Neutrophil (primary cell): ENCODE results near the gene ZMYM4.
A peak's percentile ranks its signal among the peaks of the same experiment; 100 is the strongest.
"Not testable (repeated sequence)": the region's sequence is repeated elsewhere in the genome, so short reads cannot be mapped to it uniquely, and the experiment has no call there.

Source experiments
- H3K27ac ChIP-seq: fragments of 200-600 bp; sonication (generic); 2 replicates; pipeline ENCODE4 v1.5.1; 2016; ENCODE audit warnings: mild to moderate bottlenecking, moderate library complexity
- H3K27me3 ChIP-seq: fragments of 200-600 bp; sonication (generic); 2 replicates; pipeline ENCODE4 v1.6.0; 2016; ENCODE audit warnings: mild to moderate bottlenecking
- H3K36me3 ChIP-seq: fragments of 200-600 bp; sonication (generic); 2 replicates; pipeline ENCODE4 v1.5.1; 2017
- H3K4me1 ChIP-seq, 2 experiments: fragments of 200-600 bp in 1 of 2; sonication (generic) in 1 of 2; 1 replicate in 1 of 2; 2 replicates in 1 of 2; pipeline versions ENCODE4 v1.5.1 to v1.6.1; 2013 to 2016; ENCODE audit warnings: low read depth in 1 of 2, low read length in 1 of 2, mild to moderate bottlenecking in 1 of 2, moderate library complexity in 1 of 2; ENCODE audit not compliant: control insufficient read depth in 1 of 2, insufficient read depth in 1 of 2
- H3K4me3 ChIP-seq, 2 experiments: fragments of 200-600 bp in 1 of 2; sonication (generic) in 1 of 2; 1 replicate in 1 of 2; 2 replicates in 1 of 2; pipeline ENCODE4 v1.5.1; 2013 to 2016; ENCODE audit warnings: low read depth in 1 of 2, low read length in 1 of 2, mild to moderate bottlenecking in 1 of 2, moderate library complexity in 1 of 2
- H3K9me3 ChIP-seq: fragments of 200-600 bp; sonication (generic); 2 replicates; pipeline ENCODE4 v1.5.1; 2016
- CTCF ChIP-seq: fragments of 200-600 bp; sonication (generic); IDR thresholded peaks from 2 replicates; pipeline ENCODE4 v1.5.1; 2016; ENCODE audit warnings: antibody characterized with exemption

Gene ZMYM4

GRCh38 chr1:35326246-35326866, 57.8 kb downstream of the ZMYM4 start:
- TF ChIP-seq CTCF, result no peak
- no peak overlapping the region for H3K27ac ChIP-seq
- peaks cover 5% of the 10 kb centered on the region for H3K36me3 ChIP-seq
- no peak overlapping the region for H3K4me3 ChIP-seq
- no peaks in the 10 kb centered on the region for H3K4me1 ChIP-seq
- H3K27me3 ChIP-seq, result no peaks in the 10 kb centered on the region
- no peaks in the 10 kb centered on the region for H3K9me3 ChIP-seq

GRCh38 chr1:35331618-35332017, 63.1 kb downstream of the ZMYM4 start:
- not testable (repeated sequence) for H3K4me3 ChIP-seq, H3K9me3 ChIP-seq, H3K4me1 ChIP-seq, H3K27me3 ChIP-seq, H3K27ac ChIP-seq, H3K36me3 ChIP-seq

GRCh38 chr1:35334485-35334884, 66.0 kb downstream of the ZMYM4 start:
- Histone ChIP-seq H3K27ac (no peak overlapping the region), H3K27me3 (no peaks in the 10 kb centered on the region), H3K4me3 (no peak overlapping the region), H3K9me3 (no peaks in the 10 kb centered on the region), H3K4me1 (no peaks in the 10 kb centered on the region), H3K36me3 (no peaks in the 10 kb centered on the region)
- no peak for TF ChIP-seq CTCF

GRCh38 chr1:35340519-35340918, 72.0 kb downstream of the ZMYM4 start:
- Histone ChIP-seq H3K9me3 (no peaks in the 10 kb centered on the region), H3K36me3 (no peaks in the 10 kb centered on the region)
- no peak for TF ChIP-seq CTCF

GRCh38 chr1:35345439-35345981, 77.0 kb downstream of the ZMYM4 start:
- peak overlapping the region; percentile 72 to 86 for H3K4me3 ChIP-seq
- TF ChIP-seq CTCF, result peak; percentile 24

More at GRCh38 chr1:35340519-35340918, 72.0 kb downstream of the ZMYM4 start:
- Histone ChIP-seq H3K27me3 (no peaks in the 10 kb centered on the region), H3K4me1 (peaks cover 6% of the 10 kb centered on the region in 2 experiments), H3K27ac (no peak overlapping the region), H3K4me3 (no peak overlapping the region)

GRCh38 chr1:35350872-35351271, 82.4 kb downstream of the ZMYM4 start:
- H3K36me3 ChIP-seq, result no peaks in the 10 kb centered on the region
- H3K27me3 ChIP-seq, result no peaks in the 10 kb centered on the region
- TF ChIP-seq CTCF, result no peak
- no peak overlapping the region for H3K4me3 ChIP-seq
- no peak overlapping the region for H3K27ac ChIP-seq
- no peaks in the 10 kb centered on the region for H3K9me3 ChIP-seq
- H3K4me1 ChIP-seq, result peaks cover 28 to 36% of the 10 kb centered on the region in 2 experiments

More at GRCh38 chr1:35345439-35345981, 77.0 kb downstream of the ZMYM4 start:
- no peaks in the 10 kb centered on the region for H3K27me3 ChIP-seq
- H3K4me1 ChIP-seq, result peaks cover 24 to 30% of the 10 kb centered on the region in 2 experiments
- H3K36me3 ChIP-seq, result no peaks in the 10 kb centered on the region
- no peaks in the 10 kb centered on the region for H3K9me3 ChIP-seq
- peak overlapping the region; percentile 92 for H3K27ac ChIP-seq
